Measurements from ENCODE around the gene IGF2BP3. TPM values are rescaled to one million over a fixed set of nuclear protein-coding genes. Genes with fewer than 3 reads are reported as not detected.
A peak's percentile ranks its signal among the peaks of the same experiment; 100 is the strongest.

IGF2BP3 gene
- total RNA-seq, 2 experiments from 2014 or later = 0.37 to 0.94 TPM

GRCh38 chr7:23476286-23477156 lies 6.2 kb upstream of the IGF2BP3 start:
- Mint-ChIP-seq H3K4me1 (peaks cover 11% of the 10 kb centered on the region), H3K27ac (no peak overlapping the region), H3K9me3 (no peaks in the 10 kb centered on the region), H3K27me3 (peaks cover 71% of the 10 kb centered on the region), H3K36me3 (no peaks in the 10 kb centered on the region), H3K4me3 (no peak overlapping the region)
- POLR2A ChIA-PET = no interaction called here
- no peak for DNase-seq
- ATAC-seq (ENCODE audit: low read depth) = no peak

DNA sequence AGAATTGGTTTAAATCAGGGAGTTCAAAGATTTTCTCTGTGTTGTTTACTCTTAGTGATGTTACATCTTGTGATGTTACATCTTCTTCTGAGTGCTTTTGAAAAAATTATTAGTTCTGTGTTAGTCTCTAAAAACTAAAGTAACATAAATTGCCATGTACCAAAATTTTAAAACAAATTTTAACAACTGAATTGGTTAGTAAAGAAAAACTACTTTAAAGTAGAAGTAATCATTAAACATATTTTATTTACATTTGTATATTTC lies 5.2 kb upstream of the IGF2BP3 start:
- H3K4me3 Mint-ChIP-seq = no peak overlapping the region
- H3K36me3 Mint-ChIP-seq = no peaks in the 10 kb centered on the region
- ATAC-seq (ENCODE audit: low read depth) = no peak
- no peak overlapping the region for H3K27ac Mint-ChIP-seq
- DNase-seq = no peak
- no peaks in the 10 kb centered on the region for H3K9me3 Mint-ChIP-seq
- H3K4me1 Mint-ChIP-seq = peaks cover 18% of the 10 kb centered on the region
- H3K27me3 Mint-ChIP-seq = peaks cover 70% of the 10 kb centered on the region
- POLR2A ChIA-PET = interaction anchor here (1.2 to 1.5 kb wide), 2 partner anchors 10 to 55 kb away, joined by 3 to 6 read pairs; no protein-coding TSS in a partner anchor

DNA sequence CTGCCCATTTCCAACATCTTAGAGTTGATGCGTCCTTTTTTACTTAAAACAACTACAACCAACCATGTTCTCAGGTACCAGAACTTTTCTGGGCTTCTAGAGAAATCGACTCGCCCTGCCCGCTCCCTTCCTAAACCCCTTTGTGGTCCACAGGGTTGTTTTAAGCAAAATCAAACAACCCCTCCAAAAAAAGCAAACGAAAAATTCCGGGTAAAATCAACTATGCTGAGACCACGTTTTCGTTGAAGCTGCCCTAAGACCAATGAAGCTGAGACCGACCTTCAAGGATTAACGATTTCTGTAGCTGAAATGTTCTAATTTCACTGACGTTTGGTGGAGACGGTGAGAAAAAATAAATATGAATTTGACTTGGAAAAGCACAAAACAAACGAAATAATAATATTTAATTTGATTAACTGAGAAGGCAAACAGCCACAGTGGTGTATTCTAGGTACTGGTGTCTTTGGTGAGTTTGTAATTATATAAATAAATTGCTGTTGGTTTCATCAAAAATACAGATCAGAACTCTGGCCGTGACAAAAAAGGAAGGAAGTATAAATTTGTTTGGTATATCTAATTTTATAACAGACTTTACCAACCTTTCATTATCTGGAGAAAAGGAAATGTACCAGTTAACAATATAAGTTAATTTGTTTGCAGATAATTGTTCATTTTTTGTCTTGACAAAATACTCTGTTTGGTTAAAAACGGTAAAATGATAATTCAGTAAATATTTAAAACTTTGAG lies 4.7 kb upstream of the IGF2BP3 start:
- Mint-ChIP-seq H3K9me3 (no peaks in the 10 kb centered on the region), H3K36me3 (peaks cover under 1% of the 10 kb centered on the region), H3K4me1 (peaks cover 24% of the 10 kb centered on the region), H3K4me3 (peak overlapping the region; percentile 85), H3K27me3 (peaks cover 70% of the 10 kb centered on the region), H3K27ac (peak overlapping the region; percentile 1)
- no peak for DNase-seq
- no peak for ATAC-seq (ENCODE audit: low read depth)
- POLR2A ChIA-PET = interaction anchor here (1.2 to 1.5 kb wide), 2 partner anchors 10 to 56 kb away, joined by 3 to 6 read pairs; no protein-coding TSS in a partner anchor

GRCh38 chr7:23474094-23474828 lies 4.0 kb upstream of the IGF2BP3 start:
- peaks cover 72% of the 10 kb centered on the region for H3K27me3 Mint-ChIP-seq

DNA sequence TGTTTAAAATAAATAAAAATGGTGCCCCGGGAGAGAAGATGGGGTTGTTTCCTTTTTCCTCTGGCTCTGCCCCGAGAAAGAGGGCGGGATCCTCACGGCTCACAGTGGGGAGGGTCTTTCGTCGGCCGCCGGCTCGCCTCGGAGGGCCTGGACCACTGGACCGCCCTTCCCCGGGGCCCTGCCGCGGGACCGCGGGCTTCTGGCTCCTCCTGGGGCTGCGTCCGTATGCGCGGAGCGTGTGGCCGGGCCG lies 3.5 kb upstream of the IGF2BP3 start:
- peaks cover 1% of the 10 kb centered on the region for H3K36me3 Mint-ChIP-seq
- ATAC-seq (ENCODE audit: low read depth) = no peak
- H3K9me3 Mint-ChIP-seq = no peaks in the 10 kb centered on the region
- POLR2A ChIA-PET = interaction anchor here (2.0 kb wide), 1 partner anchor 57 kb away, joined by 9 read pairs; no protein-coding TSS in a partner anchor
- no peak overlapping the region for H3K27ac Mint-ChIP-seq
- DNase-seq = no peak
- peaks cover 71% of the 10 kb centered on the region for H3K27me3 Mint-ChIP-seq
- H3K4me1 Mint-ChIP-seq = peaks cover 26% of the 10 kb centered on the region
- H3K4me3 Mint-ChIP-seq = peak overlapping the region; percentile 85

More at GRCh38 chr7:23474094-23474828, 4.0 kb upstream of the IGF2BP3 start:
- Mint-ChIP-seq H3K4me1 (peaks cover 26% of the 10 kb centered on the region), H3K27ac (peak overlapping the region; percentile 1), H3K36me3 (peaks cover 1% of the 10 kb centered on the region), H3K9me3 (no peaks in the 10 kb centered on the region), H3K4me3 (peak overlapping the region; percentile 85)
- POLR2A ChIA-PET = interaction anchor here (1.2 to 1.5 kb wide), 2 partner anchors 11 to 57 kb away, joined by 3 to 6 read pairs; no protein-coding TSS in a partner anchor
- peak; percentile 92 for ATAC-seq (ENCODE audit: low read depth)
- DNase-seq = peak; percentile 89

DNA sequence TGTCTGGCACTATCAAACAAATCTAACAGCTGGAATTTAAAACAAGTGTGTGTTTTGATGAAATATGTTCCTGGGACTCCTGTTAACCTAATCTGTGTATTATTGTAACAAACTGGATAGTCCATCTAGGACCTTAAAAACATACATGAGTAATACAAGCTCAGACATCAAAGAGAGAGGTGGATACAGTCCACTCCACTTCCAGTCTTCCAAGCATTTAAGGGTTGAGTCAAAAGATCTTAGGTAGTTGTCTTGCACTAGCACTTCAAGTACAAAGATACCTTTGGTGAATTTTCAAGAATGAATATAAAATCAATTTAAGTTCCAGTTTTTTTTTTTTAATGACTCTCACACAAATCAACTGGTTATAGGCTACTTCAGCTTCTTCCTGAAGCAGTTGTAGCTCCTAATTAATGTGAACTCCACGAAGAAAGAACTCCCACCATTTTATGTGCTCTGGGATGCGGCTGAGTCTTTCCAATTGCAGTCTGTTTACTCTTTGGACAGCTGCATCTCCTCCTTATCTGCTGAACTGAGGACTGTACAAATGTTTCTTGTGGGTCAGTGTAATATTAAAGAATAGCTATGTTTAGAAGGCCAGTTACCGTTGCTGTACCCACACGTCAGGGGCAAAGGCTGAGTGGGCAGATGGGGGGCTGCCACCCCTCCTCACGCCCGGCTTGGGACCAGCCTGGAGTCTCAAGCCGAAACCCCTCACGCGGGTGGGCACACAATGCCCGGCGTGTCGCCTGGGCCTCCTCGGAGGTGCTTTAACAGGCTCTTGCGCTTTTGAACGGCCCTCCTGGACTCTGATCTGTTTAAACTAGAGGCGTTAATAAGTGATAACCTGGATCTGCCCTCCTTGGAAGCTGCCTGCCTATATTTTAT lies 2.9 kb upstream of the IGF2BP3 start:
- ATAC-seq (ENCODE audit: low read depth) (no peak), DNase-seq (no peak)
- H3K9me3 Mint-ChIP-seq = no peaks in the 10 kb centered on the region
- H3K36me3 Mint-ChIP-seq = peaks cover 1% of the 10 kb centered on the region
- POLR2A ChIA-PET = interaction anchor here (0.5 to 2.0 kb wide), 3 partner anchors 17 to 58 kb away, joined by 3 to 9 read pairs (median 5); no protein-coding TSS in a partner anchor
- peak overlapping the region; percentile 39 for H3K4me3 Mint-ChIP-seq
- H3K4me1 Mint-ChIP-seq = peaks cover 26% of the 10 kb centered on the region
- peaks cover 71% of the 10 kb centered on the region for H3K27me3 Mint-ChIP-seq
- H3K27ac Mint-ChIP-seq = no peak overlapping the region

- Mint-ChIP-seq H3K36me3 (peaks cover 1% of the 10 kb centered on the region), H3K9me3 (no peaks in the 10 kb centered on the region), H3K27ac (no peak overlapping the region), H3K4me3 (no peak overlapping the region), H3K4me1 (peaks cover 32% of the 10 kb centered on the region), H3K27me3 (peaks cover 75% of the 10 kb centered on the region)
- ATAC-seq (ENCODE audit: low read depth) (no peak), DNase-seq (no peak)
- POLR2A ChIA-PET = interaction anchor here (0.5 to 2.0 kb wide), 3 partner anchors 18 to 59 kb away, joined by 3 to 9 read pairs (median 5); no protein-coding TSS in a partner anchor
Measured at GRCh38 chr7:23472556-23472955, 2.3 kb upstream of the IGF2BP3 start.

DNA sequence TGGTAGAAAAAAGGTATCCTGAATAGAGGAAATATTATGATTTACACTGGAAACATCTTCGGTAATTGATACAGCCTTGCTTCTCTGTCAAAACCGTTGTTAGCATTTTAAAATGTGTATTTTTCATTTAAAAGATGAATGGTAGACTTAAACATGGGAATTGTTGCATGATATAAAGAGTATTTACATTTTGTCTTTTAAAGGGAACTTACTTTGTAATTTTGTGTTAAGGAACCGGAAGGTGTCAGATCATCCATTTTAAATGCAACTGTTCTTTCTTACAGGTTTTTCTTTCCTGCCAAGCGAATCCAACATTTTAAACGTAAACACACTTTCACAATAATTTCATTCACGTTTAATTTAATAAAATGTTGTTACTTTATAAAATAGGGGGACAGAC lies 1.8 kb upstream of the IGF2BP3 start:
- POLR2A ChIA-PET = interaction anchor here (1.2 to 2.0 kb wide), 2 partner anchors 18 to 59 kb away, joined by 5 to 9 read pairs; no protein-coding TSS in a partner anchor
- Mint-ChIP-seq H3K27ac (no peak overlapping the region), H3K27me3 (peaks cover 77% of the 10 kb centered on the region), H3K4me1 (peaks cover 37% of the 10 kb centered on the region), H3K4me3 (peak overlapping the region; percentile 20), H3K9me3 (no peaks in the 10 kb centered on the region), H3K36me3 (peaks cover 1% of the 10 kb centered on the region)
- DNase-seq = no peak
- no peak for ATAC-seq (ENCODE audit: low read depth)

GRCh38 chr7:23471106-23471859 lies 992 bp upstream of the IGF2BP3 start:
- no peaks in the 10 kb centered on the region for H3K9me3 Mint-ChIP-seq
- peaks cover 37% of the 10 kb centered on the region for H3K4me1 Mint-ChIP-seq
- POLR2A ChIA-PET = no interaction called here
- peaks cover 1% of the 10 kb centered on the region for H3K36me3 Mint-ChIP-seq
- no peak overlapping the region for H3K27ac Mint-ChIP-seq
- ATAC-seq (ENCODE audit: low read depth) (peak; percentile 17), DNase-seq (peak; percentile 71)
- peak overlapping the region; percentile 88 for H3K4me3 Mint-ChIP-seq
- H3K27me3 Mint-ChIP-seq = peaks cover 75% of the 10 kb centered on the region

DNA sequence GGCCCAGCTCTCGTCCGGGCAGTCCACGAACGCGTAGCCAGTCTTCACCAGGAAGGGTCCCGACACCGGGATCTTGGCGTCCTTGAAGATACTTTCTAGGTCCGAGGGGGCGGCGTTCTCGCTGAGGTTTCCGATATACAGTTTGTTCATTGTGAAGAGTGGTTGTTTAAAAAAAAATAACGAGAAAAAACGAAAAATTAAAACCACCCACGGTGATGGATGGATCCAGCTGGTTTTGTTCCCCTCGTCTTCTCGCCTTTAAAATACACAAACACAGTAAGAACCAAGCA lies 385 bp downstream of the IGF2BP3 start:
- peaks cover 79% of the 10 kb centered on the region for H3K27me3 Mint-ChIP-seq
- peaks cover 1% of the 10 kb centered on the region for H3K36me3 Mint-ChIP-seq
- POLR2A ChIA-PET = interaction anchor here (0.5 to 2.3 kb wide), 4 partner anchors 16 to 126 kb away, joined by 3 to 6 read pairs (median 3); no protein-coding TSS in a partner anchor
- no peak for ATAC-seq (ENCODE audit: low read depth)
- peak overlapping the region; percentile 88 for H3K4me3 Mint-ChIP-seq
- H3K9me3 Mint-ChIP-seq = no peaks in the 10 kb centered on the region
- H3K4me1 Mint-ChIP-seq = peaks cover 36% of the 10 kb centered on the region
- DNase-seq = no peak
- H3K27ac Mint-ChIP-seq = peak overlapping the region; percentile 69

- H3K4me3 Mint-ChIP-seq = peak overlapping the region; percentile 88
- peaks cover 1% of the 10 kb centered on the region for H3K36me3 Mint-ChIP-seq
- no peak overlapping the region for H3K27ac Mint-ChIP-seq
- peak; percentile 57 for DNase-seq
- no peaks in the 10 kb centered on the region for H3K9me3 Mint-ChIP-seq
- peak; percentile 22 for ATAC-seq (ENCODE audit: low read depth)
- H3K27me3 Mint-ChIP-seq = peaks cover 78% of the 10 kb centered on the region
- POLR2A ChIA-PET = interaction anchor here (0.5 to 2.3 kb wide), 4 partner anchors 16 to 127 kb away, joined by 3 to 6 read pairs (median 3); no protein-coding TSS in a partner anchor
- peaks cover 32% of the 10 kb centered on the region for H3K4me1 Mint-ChIP-seq
Measured at GRCh38 chr7:23469150-23469960, 936 bp downstream of the IGF2BP3 start.

Data from activated naive CD8-positive, alpha-beta T cell treated with anti-CD3 and anti-CD28 coated beads, Interleukin-2, amount 10 ng/mL, durations not matched to agents 7 days and 5 days (primary cell).